Activated T-cell treated with anti-CD3 and anti-CD28 coated beads, Interleukin-2, amount 50 U/mL, for 72 hours (primary cell): ENCODE results near the gene KLHL26. TPM values are rescaled to one million over a fixed set of nuclear protein-coding genes. Genes with fewer than 3 reads are reported as not detected.

Experiments
- ATAC-seq, 2 donors: fragments of 150-1000 bp; cut with Tn5 transposase; replicated peaks in 1 of 2; 2 replicates each; pipeline ENCODE4 v1.10.0; 2021; ENCODE audit warnings: moderate library complexity in 2 of 2, mild to moderate bottlenecking in 1 of 2
- DNase-seq, 2 donors: peaks; one replicate each; pipeline ENCODE4 v3.0.0; 2021 to 2022; ENCODE audit warnings: mixed read lengths in 1 of 2
- H3K27ac Mint-ChIP-seq: one replicate; pipeline ENCODE4 v1.8.0; 2022; ENCODE audit warnings: mild to moderate bottlenecking, moderate library complexity, mixed read lengths
- H3K27me3 Mint-ChIP-seq: one replicate; pipeline ENCODE4 v1.8.0; 2022; ENCODE audit warnings: low read depth, mixed read lengths
- H3K36me3 Mint-ChIP-seq, 2 donors: one replicate each; pipeline ENCODE4 v1.8.0; 2022; ENCODE audit warnings: mixed read lengths in 2 of 2, mild to moderate bottlenecking in 1 of 2; ENCODE audit not compliant: insufficient read depth in 2 of 2
- H3K4me1 Mint-ChIP-seq: one replicate; pipeline ENCODE4 v1.8.0; 2022; ENCODE audit warnings: low read depth, mixed read lengths
- H3K4me3 Mint-ChIP-seq, 2 donors: one replicate each; pipeline ENCODE4 v1.8.0; 2022; ENCODE audit warnings: mild to moderate bottlenecking in 2 of 2, mixed read lengths in 2 of 2, moderate library complexity in 2 of 2
- H3K9me3 Mint-ChIP-seq, 2 donors: one replicate each; pipeline ENCODE4 v1.8.0; 2022; ENCODE audit warnings: mixed read lengths in 2 of 2
- total RNA-seq, 2 donors: library from RNA; stranded (reverse); gene quantifications; one replicate each; pipeline ENCODE4 v1.2.3, GENCODE V29; 2022

Gene KLHL26
- total RNA-seq, 2 donors from 2014 or later, result 10.1 to 11.1 TPM

DNA sequence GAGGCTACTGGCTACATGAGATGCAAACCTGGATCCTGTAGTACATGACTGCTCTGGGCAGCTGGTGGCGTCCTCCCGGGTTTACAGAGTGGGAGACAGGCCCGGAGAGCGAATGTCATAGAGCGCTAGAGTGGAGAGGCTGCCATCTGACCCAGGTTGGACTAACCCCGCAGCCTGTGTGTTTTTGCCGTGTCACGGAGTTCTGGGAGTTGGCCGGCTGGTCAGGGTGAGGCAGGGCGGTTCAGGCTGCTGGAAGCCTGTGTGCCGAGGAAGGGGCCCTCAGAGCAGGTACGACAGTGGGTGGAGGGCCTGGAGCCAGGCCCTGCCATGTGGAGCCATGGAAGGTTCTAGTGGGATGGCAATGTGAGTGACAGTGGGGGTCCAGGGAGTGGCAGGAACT lies 59.2 kb downstream of the KLHL26 start:
- no peaks in the 10 kb centered on the region for H3K36me3 Mint-ChIP-seq
- no peaks in the 10 kb centered on the region for H3K9me3 Mint-ChIP-seq
- no peak overlapping the region for H3K4me3 Mint-ChIP-seq
- no peaks in the 10 kb centered on the region for H3K27me3 Mint-ChIP-seq
- ATAC-seq (no peak), DNase-seq (no peak)
- H3K27ac Mint-ChIP-seq, result no peak overlapping the region
- H3K4me1 Mint-ChIP-seq, result peaks cover 20% of the 10 kb centered on the region

- Mint-ChIP-seq H3K27me3 (no peaks in the 10 kb centered on the region), H3K4me1 (peaks cover 26% of the 10 kb centered on the region), H3K36me3 (no peaks in the 10 kb centered on the region), H3K4me3 (no peak overlapping the region), H3K9me3 (no peaks in the 10 kb centered on the region), H3K27ac (no peak overlapping the region)
- DNase-seq (no peak), ATAC-seq (no peak)
These were observed 60.9 kb downstream of the KLHL26 start for GRCh38 chr19:18697680-18698079.

DNA sequence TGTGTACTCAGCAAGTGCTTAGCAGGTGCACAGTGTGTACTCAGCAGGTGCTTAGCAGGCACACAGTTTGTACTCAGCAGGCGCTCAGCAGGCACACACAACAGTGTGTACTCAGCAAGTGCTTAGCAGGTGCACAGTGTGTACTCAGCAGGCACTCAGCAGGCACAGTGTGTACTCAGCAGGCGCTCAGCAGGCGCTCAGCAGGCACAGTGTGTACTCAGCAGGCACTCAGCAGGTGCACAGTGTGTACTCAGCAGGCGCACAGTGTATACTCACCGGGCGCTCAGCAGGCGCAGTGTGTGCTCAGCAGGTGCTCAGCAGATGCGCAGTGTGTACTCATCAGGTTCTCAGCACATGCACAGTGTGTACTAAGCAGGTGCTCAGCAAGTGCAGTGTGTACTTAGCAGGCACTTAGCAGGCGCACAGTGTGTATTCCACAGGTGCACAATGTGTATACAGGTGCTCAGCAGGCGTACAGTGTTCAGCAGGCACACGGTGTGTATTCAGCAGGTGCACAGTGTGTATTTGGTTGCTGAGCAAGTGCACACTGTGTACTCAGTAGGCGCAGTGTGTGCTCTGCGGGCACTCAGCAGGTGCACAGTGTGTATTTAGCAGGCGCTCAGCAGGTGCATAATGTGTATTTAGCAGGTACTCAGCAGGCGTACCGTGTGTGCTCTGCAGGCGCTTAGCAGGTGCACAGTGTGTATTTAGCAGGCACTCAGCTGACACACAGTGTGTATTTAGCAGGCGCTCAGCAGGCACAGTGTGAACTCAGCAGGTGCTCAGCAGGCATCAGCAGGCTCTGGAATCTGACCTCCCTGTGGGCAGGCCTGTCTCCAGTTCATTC lies 61.7 kb downstream of the KLHL26 start:
- Mint-ChIP-seq H3K9me3 (no peaks in the 10 kb centered on the region), H3K27me3 (no peaks in the 10 kb centered on the region), H3K27ac (no peak overlapping the region), H3K4me3 (peak overlapping the region in 1 of 2 donors; percentile 83), H3K4me1 (peaks cover 26% of the 10 kb centered on the region), H3K36me3 (no peaks in the 10 kb centered on the region)
- DNase-seq, result no peak
- ATAC-seq, result no peak

GRCh38 chr19:18699403-18700054 lies 62.7 kb downstream of the KLHL26 start:
- ATAC-seq, result no peak
- H3K27ac Mint-ChIP-seq, result no peak overlapping the region

GRCh38 chr19:18700501-18701249 lies 63.8 kb downstream of the KLHL26 start:
- H3K27ac Mint-ChIP-seq, result no peak overlapping the region
- no peaks in the 10 kb centered on the region for H3K9me3 Mint-ChIP-seq
- peaks cover 26% of the 10 kb centered on the region for H3K4me1 Mint-ChIP-seq
- no peaks in the 10 kb centered on the region for H3K27me3 Mint-ChIP-seq
- ATAC-seq (peak; percentile 91 to 94), DNase-seq (peak; percentile 75)
- H3K36me3 Mint-ChIP-seq, result no peaks in the 10 kb centered on the region
- peak overlapping the region; percentile 76 to 83 for H3K4me3 Mint-ChIP-seq

More at GRCh38 chr19:18699403-18700054, 62.7 kb downstream of the KLHL26 start:
- Mint-ChIP-seq H3K27me3 (no peaks in the 10 kb centered on the region), H3K9me3 (no peaks in the 10 kb centered on the region), H3K4me1 (peaks cover 26% of the 10 kb centered on the region), H3K4me3 (peak overlapping the region; percentile 76 to 83), H3K36me3 (no peaks in the 10 kb centered on the region)
- no peak for DNase-seq

DNA sequence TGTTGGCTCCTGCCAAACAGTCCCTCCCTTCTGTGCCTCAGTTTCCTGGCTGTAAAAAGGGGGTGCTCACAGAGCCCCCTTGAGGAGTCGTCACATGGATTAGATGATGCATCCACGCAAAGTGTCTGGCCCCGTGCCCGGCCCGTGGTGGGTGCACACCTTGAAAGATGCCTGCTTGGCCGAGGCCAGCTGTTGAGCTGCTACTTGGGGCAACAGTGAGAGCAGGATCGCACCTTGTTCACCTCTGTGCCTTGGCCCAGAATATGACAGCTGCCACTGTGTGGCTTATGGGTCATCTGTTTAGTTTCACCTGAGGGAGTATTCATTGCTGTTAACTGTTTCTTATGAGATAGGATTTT lies 64.4 kb downstream of the KLHL26 start:
- H3K4me3 Mint-ChIP-seq, result peak overlapping the region; percentile 76 to 83
- no peaks in the 10 kb centered on the region for H3K27me3 Mint-ChIP-seq
- no peak overlapping the region for H3K27ac Mint-ChIP-seq
- no peak for DNase-seq
- no peaks in the 10 kb centered on the region for H3K36me3 Mint-ChIP-seq
- peak; percentile 30 to 37 for ATAC-seq
- peaks cover 26% of the 10 kb centered on the region for H3K4me1 Mint-ChIP-seq
- no peaks in the 10 kb centered on the region for H3K9me3 Mint-ChIP-seq

DNA sequence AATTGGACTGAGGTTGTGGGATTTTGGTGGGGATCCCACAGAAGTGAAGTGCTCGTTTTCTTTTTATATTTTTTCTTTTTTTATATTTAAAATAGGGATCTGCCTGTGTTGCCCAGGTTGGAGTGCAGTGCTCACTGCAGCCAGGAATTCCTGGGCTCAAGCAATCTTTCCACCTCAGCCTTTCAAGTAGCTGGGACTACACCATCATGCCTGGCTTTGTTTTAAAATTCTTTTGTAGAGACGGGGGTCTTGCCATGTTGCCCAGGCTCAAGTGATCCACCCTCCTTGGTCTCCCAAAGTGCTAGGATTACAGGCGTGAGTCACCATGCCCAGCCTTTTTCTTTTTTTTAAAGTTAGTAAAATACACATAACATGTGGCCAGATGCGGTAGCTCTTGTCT lies 67.2 kb downstream of the KLHL26 start:
- Mint-ChIP-seq H3K36me3 (no peaks in the 10 kb centered on the region), H3K4me3 (no peak overlapping the region), H3K9me3 (no peaks in the 10 kb centered on the region), H3K27me3 (no peaks in the 10 kb centered on the region), H3K4me1 (peaks cover 35% of the 10 kb centered on the region), H3K27ac (no peak overlapping the region)
- DNase-seq (no peak), ATAC-seq (no peak)

DNA sequence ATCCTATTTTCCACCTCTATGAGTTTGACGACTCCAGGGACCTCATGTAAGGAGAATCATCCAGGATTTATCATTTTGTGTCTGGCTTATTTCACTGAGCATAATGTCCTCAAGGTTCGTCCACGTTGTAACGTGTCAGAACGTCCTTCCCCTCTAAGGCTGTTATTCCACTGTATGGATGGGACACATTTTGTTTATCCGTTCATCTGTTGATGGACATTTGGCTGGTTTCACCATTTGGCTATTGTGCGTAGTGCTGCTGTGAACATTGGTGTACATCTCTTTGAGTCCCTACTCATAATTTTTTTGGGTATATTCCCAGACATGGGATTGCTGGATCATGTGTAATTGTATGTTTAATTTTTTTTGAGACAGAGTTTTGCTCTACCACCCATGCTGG lies 68.1 kb downstream of the KLHL26 start:
- DNase-seq (no peak), ATAC-seq (no peak)
- Mint-ChIP-seq H3K36me3 (no peaks in the 10 kb centered on the region), H3K4me3 (no peak overlapping the region), H3K27ac (no peak overlapping the region), H3K27me3 (no peaks in the 10 kb centered on the region), H3K4me1 (peaks cover 26% of the 10 kb centered on the region), H3K9me3 (no peaks in the 10 kb centered on the region)

- Mint-ChIP-seq H3K27ac (no peak overlapping the region), H3K9me3 (no peaks in the 10 kb centered on the region), H3K4me3 (no peak overlapping the region), H3K4me1 (peaks cover 9% of the 10 kb centered on the region), H3K36me3 (peaks cover 0 to 2% of the 10 kb centered on the region in 2 donors), H3K27me3 (no peaks in the 10 kb centered on the region)
- no peak for ATAC-seq
- DNase-seq, result no peak
These were observed 71.8 kb downstream of the KLHL26 start for GRCh38 chr19:18708452-18709231.

DNA sequence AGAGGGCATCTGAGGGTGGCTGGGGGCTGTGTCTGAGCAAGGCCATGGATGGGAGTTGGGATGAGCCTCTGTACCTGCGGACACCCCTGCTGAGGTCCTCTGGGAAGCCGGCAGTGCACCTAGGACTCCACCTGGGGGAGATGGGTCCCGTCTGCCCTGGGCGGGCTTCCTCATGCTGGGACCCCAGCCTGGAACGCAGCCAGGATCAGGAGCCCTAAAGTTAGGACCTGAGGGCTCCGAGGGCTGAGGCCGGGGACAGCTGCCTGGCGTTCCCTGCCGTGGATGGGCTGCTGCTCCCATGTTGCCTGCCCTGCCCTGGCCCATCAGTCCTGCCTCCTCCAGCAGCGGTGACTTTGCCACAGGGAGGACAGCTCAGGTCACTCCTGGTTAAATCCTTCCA lies 72.7 kb downstream of the KLHL26 start:
- peaks cover 9% of the 10 kb centered on the region for H3K4me1 Mint-ChIP-seq
- H3K27ac Mint-ChIP-seq, result no peak overlapping the region
- no peak overlapping the region for H3K4me3 Mint-ChIP-seq
- ATAC-seq (no peak), DNase-seq (no peak)
- H3K36me3 Mint-ChIP-seq, result peaks cover 0 to 2% of the 10 kb centered on the region in 2 donors
- no peaks in the 10 kb centered on the region for H3K9me3 Mint-ChIP-seq
- no peaks in the 10 kb centered on the region for H3K27me3 Mint-ChIP-seq

DNA sequence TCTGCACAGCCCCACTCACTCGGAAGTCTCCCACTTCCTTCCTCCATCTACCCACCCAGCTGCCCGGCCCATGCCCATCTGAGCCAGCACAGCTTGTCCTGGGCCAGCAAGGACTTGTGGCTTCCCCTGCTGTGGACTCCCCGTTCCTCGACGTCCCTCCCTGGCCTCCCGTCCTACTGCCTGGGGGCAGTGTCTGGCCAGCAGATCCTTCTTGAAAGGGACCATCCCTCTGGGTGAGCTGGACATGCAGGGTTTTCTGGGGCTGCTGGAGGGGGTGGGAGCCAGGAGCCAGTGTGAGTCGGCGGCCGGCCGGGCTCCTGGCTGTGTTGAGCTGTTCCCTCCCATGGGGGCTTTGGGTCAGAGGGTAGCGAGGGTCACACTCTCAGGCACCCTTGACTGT lies 73.4 kb downstream of the KLHL26 start:
- DNase-seq (no peak), ATAC-seq (no peak)
- Mint-ChIP-seq H3K4me1 (peaks cover 9% of the 10 kb centered on the region), H3K36me3 (peaks cover 0 to 2% of the 10 kb centered on the region in 2 donors), H3K4me3 (no peak overlapping the region), H3K9me3 (no peaks in the 10 kb centered on the region), H3K27me3 (no peaks in the 10 kb centered on the region), H3K27ac (no peak overlapping the region)

- no peak overlapping the region for H3K27ac Mint-ChIP-seq
- DNase-seq, result no peak
- no peaks in the 10 kb centered on the region for H3K9me3 Mint-ChIP-seq
- no peak overlapping the region for H3K4me3 Mint-ChIP-seq
- peaks cover 0 to 2% of the 10 kb centered on the region in 2 donors for H3K36me3 Mint-ChIP-seq
- ATAC-seq, result no peak
- peaks cover 15% of the 10 kb centered on the region for H3K4me1 Mint-ChIP-seq
- no peaks in the 10 kb centered on the region for H3K27me3 Mint-ChIP-seq
These were observed 74.3 kb downstream of the KLHL26 start for GRCh38 chr19:18710996-18711751.
